ENCODE measurements around the gene PI4KB. TPM values are rescaled to one million over a fixed set of nuclear protein-coding genes. Genes with fewer than 3 reads are reported as not detected.
A peak's percentile ranks its signal among the peaks of the same experiment; 100 is the strongest.

Gene PI4KB
- total RNA-seq, 1 experiment from 2014 or later, result 45.1 TPM

DNA sequence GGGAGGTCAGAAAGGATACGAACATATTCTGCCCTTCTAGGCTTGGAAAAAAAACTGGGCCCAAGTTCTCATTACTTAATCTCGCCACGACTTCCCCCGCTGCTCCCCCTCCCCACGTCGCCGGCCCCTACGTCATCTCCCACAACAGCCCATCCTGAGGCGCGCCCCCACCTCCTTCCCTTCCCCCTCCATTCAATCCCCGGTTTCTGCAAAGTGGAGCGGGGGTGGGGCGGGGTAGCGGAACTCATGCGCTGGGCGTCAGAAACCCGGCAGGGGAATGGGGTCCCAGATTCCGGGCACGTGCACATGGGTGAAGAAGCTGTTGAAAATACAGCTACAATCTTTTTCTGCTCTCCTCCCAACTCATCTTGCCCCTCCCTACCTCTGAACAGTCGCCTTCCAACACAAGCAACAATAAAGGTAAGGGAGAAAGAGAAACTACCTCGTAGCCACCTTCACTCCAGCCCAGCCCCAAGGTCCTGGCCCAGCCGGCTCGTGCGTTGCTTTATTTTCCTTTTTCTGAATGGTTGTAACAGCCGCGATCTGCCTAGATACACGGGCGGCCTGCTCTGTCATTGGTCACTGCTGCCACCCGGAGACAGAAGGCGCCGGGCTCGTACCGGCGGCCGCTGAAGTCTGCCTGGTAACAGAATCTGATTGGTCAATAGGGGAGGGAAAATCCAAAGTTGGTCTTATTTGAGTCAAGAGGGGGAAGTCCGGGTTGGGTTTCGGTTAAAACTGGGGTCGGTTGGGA lies 19.7 kb upstream of the PI4KB start, which contains the start of gene RFX5:
TSS of gene RFX5 (minus strand) at position 484 of the 754 bp plus-strand sequence. CDS start 932 bp downstream, outside the sequence.
- no peaks in the 10 kb centered on the region for H4K20me1 ChIP-seq (ENCODE audit: insufficient read depth)
- H3K4me2 ChIP-seq (ENCODE audit: low read length), result peak within 1 kb of the TSS; percentile 93
- intact Hi-C loops (cut with micrococcal nuclease), result loop anchor here (2.0 kb wide), 1 partner anchor 36 kb away; no protein-coding TSS in a partner anchor
- peak within 1 kb of the TSS; percentile 76 for H2AFZ ChIP-seq (ENCODE audit: low read depth, low read length, poor library complexity, severe bottlenecking)
- CTCF ChIA-PET, result no interaction called here
- RAD21 ChIA-PET (ENCODE audit: low non-redundant PET in 1 of 2, low total read pairs in 2 of 2, uncharacterized antibody in 2 of 2, unreplicated experiment in 2 of 2), result no interaction called here
- DNase-seq (ENCODE audit: low read depth, low spot score) (peak; percentile 98), ATAC-seq (peak; percentile 97)
- TF ChIP-seq EZH2 (IDR thresholded peaks at IDR 0.05), result no peak
- no peak for TF ChIP-seq EZH2phosphoT487 (IDR thresholded peaks at IDR 0.05; ENCODE audit: borderline replicate concordance)
- peak; percentile 73 for TF ChIP-seq SP1 (IDR thresholded peaks at IDR 0.05; ENCODE audit: low read depth)
- no peak for TF ChIP-seq ELF1 (IDR thresholded peaks at IDR 0.05; ENCODE audit: borderline replicate concordance, low read depth)
- TF ChIP-seq, protein P1, sequence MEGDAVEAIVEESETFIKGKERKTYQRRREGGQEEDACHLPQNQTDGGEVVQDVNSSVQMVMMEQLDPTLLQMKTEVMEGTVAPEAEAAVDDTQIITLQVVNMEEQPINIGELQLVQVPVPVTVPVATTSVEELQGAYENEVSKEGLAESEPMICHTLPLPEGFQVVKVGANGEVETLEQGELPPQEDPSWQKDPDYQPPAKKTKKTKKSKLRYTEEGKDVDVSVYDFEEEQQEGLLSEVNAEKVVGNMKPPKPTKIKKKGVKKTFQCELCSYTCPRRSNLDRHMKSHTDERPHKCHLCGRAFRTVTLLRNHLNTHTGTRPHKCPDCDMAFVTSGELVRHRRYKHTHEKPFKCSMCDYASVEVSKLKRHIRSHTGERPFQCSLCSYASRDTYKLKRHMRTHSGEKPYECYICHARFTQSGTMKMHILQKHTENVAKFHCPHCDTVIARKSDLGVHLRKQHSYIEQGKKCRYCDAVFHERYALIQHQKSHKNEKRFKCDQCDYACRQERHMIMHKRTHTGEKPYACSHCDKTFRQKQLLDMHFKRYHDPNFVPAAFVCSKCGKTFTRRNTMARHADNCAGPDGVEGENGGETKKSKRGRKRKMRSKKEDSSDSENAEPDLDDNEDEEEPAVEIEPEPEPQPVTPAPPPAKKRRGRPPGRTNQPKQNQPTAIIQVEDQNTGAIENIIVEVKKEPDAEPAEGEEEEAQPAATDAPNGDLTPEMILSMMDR (IDR thresholded peaks at IDR 0.05 in 2 of 3, conservative IDR thresholded peaks at IDR 0.05 in 1 of 3; ENCODE audit: borderline replicate concordance in 1 of 3, insufficient read depth in 1 of 3, low read depth in 2 of 3, low read length in 2 of 3), result no peak
- TF ChIP-seq, protein P2, sequence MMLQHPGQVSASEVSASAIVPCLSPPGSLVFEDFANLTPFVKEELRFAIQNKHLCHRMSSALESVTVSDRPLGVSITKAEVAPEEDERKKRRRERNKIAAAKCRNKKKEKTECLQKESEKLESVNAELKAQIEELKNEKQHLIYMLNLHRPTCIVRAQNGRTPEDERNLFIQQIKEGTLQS (IDR thresholded peaks at IDR 0.05), result no peak
- peak; percentile 57 for TF ChIP-seq POLR2A (IDR thresholded peaks at IDR 0.05; ENCODE audit: borderline replicate concordance, extremely low read depth, insufficient read depth, insufficient read length)
- no peak for TF ChIP-seq JUND (IDR thresholded peaks at IDR 0.05)
- TF ChIP-seq RAD21 (IDR thresholded peaks at IDR 0.05; ENCODE audit: low read depth), result no peak
- no peak for TF ChIP-seq CEBPB (IDR thresholded peaks at IDR 0.05; ENCODE audit: low read depth)
- TF ChIP-seq MAX (IDR thresholded peaks at IDR 0.05), result peak; percentile 89
- TF ChIP-seq CBX3 (IDR thresholded peaks at IDR 0.05; ENCODE audit: low read depth), result no peak
- TF ChIP-seq ZFX (IDR thresholded peaks at IDR 0.05), result no peak
- TF ChIP-seq, protein P3, sequence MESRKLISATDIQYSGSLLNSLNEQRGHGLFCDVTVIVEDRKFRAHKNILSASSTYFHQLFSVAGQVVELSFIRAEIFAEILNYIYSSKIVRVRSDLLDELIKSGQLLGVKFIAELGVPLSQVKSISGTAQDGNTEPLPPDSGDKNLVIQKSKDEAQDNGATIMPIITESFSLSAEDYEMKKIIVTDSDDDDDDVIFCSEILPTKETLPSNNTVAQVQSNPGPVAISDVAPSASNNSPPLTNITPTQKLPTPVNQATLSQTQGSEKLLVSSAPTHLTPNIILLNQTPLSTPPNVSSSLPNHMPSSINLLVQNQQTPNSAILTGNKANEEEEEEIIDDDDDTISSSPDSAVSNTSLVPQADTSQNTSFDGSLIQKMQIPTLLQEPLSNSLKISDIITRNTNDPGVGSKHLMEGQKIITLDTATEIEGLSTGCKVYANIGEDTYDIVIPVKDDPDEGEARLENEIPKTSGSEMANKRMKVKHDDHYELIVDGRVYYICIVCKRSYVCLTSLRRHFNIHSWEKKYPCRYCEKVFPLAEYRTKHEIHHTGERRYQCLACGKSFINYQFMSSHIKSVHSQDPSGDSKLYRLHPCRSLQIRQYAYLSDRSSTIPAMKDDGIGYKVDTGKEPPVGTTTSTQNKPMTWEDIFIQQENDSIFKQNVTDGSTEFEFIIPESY (IDR thresholded peaks at IDR 0.05; ENCODE audit: extremely low read depth, insufficient replicate concordance, low read length), result no peak
- no peak for TF ChIP-seq SRF (IDR thresholded peaks at IDR 0.05; ENCODE audit: low read depth)
- no peak for TF ChIP-seq ZNF274 (IDR thresholded peaks at IDR 0.05; ENCODE audit: low read depth, low read length)
- TF ChIP-seq TCF7L2 (IDR thresholded peaks at IDR 0.05; ENCODE audit: borderline replicate concordance, extremely low read depth, insufficient read depth, insufficient read length), result no peak
- no peak for TF ChIP-seq FOSL1 (IDR thresholded peaks at IDR 0.05; ENCODE audit: low read depth)
- peak; percentile 57 for TF ChIP-seq POLR2AphosphoS5 (IDR thresholded peaks at IDR 0.05; ENCODE audit: low read depth, low read length)
- TF ChIP-seq EGR1 (IDR thresholded peaks at IDR 0.05; ENCODE audit: low read depth), result peak; percentile 61
- peak; percentile 7 for TF ChIP-seq YY1 (IDR thresholded peaks at IDR 0.05; ENCODE audit: extremely low read depth, insufficient replicate concordance, low read depth, low read length)
- no peak for TF ChIP-seq SIN3A (IDR thresholded peaks at IDR 0.05; ENCODE audit: low read depth)
- H3K4me1 ChIP-seq (ENCODE audit: control insufficient read depth in 1 of 2, insufficient read depth in 2 of 2, low read length in 2 of 2), result peaks cover 5 to 25% of the 10 kb centered on the region in 2 experiments
- H3K27ac ChIP-seq (ENCODE audit: low read depth, low read length), result peak within 1 kb of the TSS; percentile 78
- peak within 1 kb of the TSS; percentile 81 for H3K9ac ChIP-seq (ENCODE audit: low read length)
- H3K27me3 ChIP-seq (ENCODE audit: insufficient read depth, low read length), result no peaks in the 10 kb centered on the region
- no peaks in the 10 kb centered on the region for H3K79me2 ChIP-seq (ENCODE audit: insufficient read depth, low read length)
- no TSS peak for BruUV-seq (replicated peaks)
- peak within 1 kb of the TSS; percentile 67 to 72 for H3K4me3 ChIP-seq (replicated peaks in 1 of 2; ENCODE audit: low read depth in 1 of 2, low read length in 2 of 2)
- POLR2A ChIA-PET, result no interaction called here
- H3K36me3 ChIP-seq (ENCODE audit: control insufficient read depth in 1 of 2, insufficient read depth in 2 of 2, low read length in 2 of 2), result peaks cover 8 to 16% of the 10 kb centered on the region in 2 experiments; a peak in 1 of 4 replicates
- H3K9me2 ChIP-seq (ENCODE audit: insufficient read depth), result no peaks in the 10 kb centered on the region
- peaks cover 0 to 3% of the 10 kb centered on the region in 2 experiments; a peak in 1 of 4 replicates for H3K9me3 ChIP-seq (ENCODE audit: control insufficient read depth in 1 of 2, insufficient read depth in 1 of 2, low read depth in 1 of 2, low read length in 2 of 2)

All from HCT116 (cell line).